Amniotic epithelial cell (primary cell): ENCODE results near the gene ANLN.
A peak's percentile ranks its signal among the peaks of the same experiment; 100 is the strongest.
"Not testable (repeated sequence)": the region's sequence is repeated elsewhere in the genome, so short reads cannot be mapped to it uniquely, and the experiment has no call there.

Source experiments
- DNase-seq: peaks from one replicate; pipeline ENCODE4 v3.0.0-alpha.2; 2010; ENCODE audit warnings: low read depth

The ANLN gene

GRCh38 chr7:36466001-36466400 lies 76.3 kb downstream of the ANLN start:
- DNase-seq: not testable (repeated sequence)

GRCh38 chr7:36468370-36469101 lies 78.9 kb downstream of the ANLN start:
- no peak for DNase-seq

- no peak for DNase-seq
These were observed 79.6 kb downstream of the ANLN start for GRCh38 chr7:36469236-36469635.

- no peak for DNase-seq
These were observed 82.6 kb downstream of the ANLN start for GRCh38 chr7:36472141-36472729.

GRCh38 chr7:36473454-36474282 lies 84.0 kb downstream of the ANLN start:
- DNase-seq: peak; percentile 47

GRCh38 chr7:36474283-36475010 lies 84.8 kb downstream of the ANLN start:
- DNase-seq: peak; percentile 68

- no peak for DNase-seq
These were observed 85.3 kb downstream of the ANLN start for GRCh38 chr7:36475011-36475342.

- no peak for DNase-seq
These were observed 85.7 kb downstream of the ANLN start for GRCh38 chr7:36475381-36475780.

- DNase-seq: no peak
These were observed 89.1 kb downstream of the ANLN start for GRCh38 chr7:36478745-36479144.

GRCh38 chr7:36483853-36484252 lies 94.2 kb downstream of the ANLN start:
- not testable (repeated sequence) for DNase-seq

- no peak for DNase-seq
These were observed 94.6 kb downstream of the ANLN start for GRCh38 chr7:36484265-36484664.

GRCh38 chr7:36486336-36486735 lies 96.7 kb downstream of the ANLN start:
- DNase-seq: no peak

GRCh38 chr7:36487756-36488336 lies 98.2 kb downstream of the ANLN start:
- peak; percentile 63 for DNase-seq

- DNase-seq: not testable (repeated sequence)
These were observed 99.0 kb downstream of the ANLN start for GRCh38 chr7:36488672-36489071.

GRCh38 chr7:36490419-36490830 lies 100.8 kb downstream of the ANLN start:
- no peak for DNase-seq

GRCh38 chr7:36491317-36491716 lies 101.7 kb downstream of the ANLN start:
- no peak for DNase-seq

- peak; percentile 43 for DNase-seq
These were observed 106.9 kb downstream of the ANLN start for GRCh38 chr7:36496576-36496975.

- not testable (repeated sequence) for DNase-seq
These were observed 107.5 kb downstream of the ANLN start for GRCh38 chr7:36497176-36497575.

GRCh38 chr7:36497775-36498174 lies 108.1 kb downstream of the ANLN start:
- no peak for DNase-seq
